GM12878 (cell line): ENCODE results near the gene SCAF8. TPM values are rescaled to one million over a fixed set of nuclear protein-coding genes. Genes with fewer than 3 reads are reported as not detected.

Source experiments
- ATAC-seq: fragments of 200-7000 bp; cut with Tn5 transposase; 3 replicates; pipeline ENCODE4 v1.9.1; 2020; ENCODE audit warnings: mild to moderate bottlenecking, moderate library complexity
- BruUV-seq: library from RNA; stranded (reverse); fragments of 400-500 nt; replicated peaks from 2 replicates; lab custom pipeline; 2021; lab: Mats Ljungman, UMichigan
- CTCF ChIA-PET: fragments of 300-600 bp; sonication (Branson Sonifier 250); formaldehyde crosslinking; extraction: SDS; loops from one replicate; lab custom pipeline; 2021; ENCODE audit warnings: inconsistent platforms; lab: Yijun Ruan, JAX
- POLR2A ChIA-PET: fragments of 350-600 bp; formaldehyde crosslinking; extraction: SDS; loops from one replicate; lab custom pipeline; 2021; ENCODE audit warnings: inconsistent platforms; lab: Charles Lee
- RAD21 ChIA-PET: fragments of 300-600 bp; sonication (Branson Sonifier 250); formaldehyde crosslinking; loops from one replicate; lab custom pipeline; 2023; ENCODE audit warnings: antibody characterized with exemption; ENCODE audit not compliant: unreplicated experiment; lab: Charles Lee
- SMC1A ChIA-PET: fragments of 300-600 bp; sonication (Branson Sonifier 250); formaldehyde crosslinking; loops from one replicate; lab custom pipeline; 2023; ENCODE audit not compliant: unreplicated experiment, uncharacterized antibody; lab: Charles Lee
- DNase-seq: peaks from one replicate; pipeline ENCODE4 v3.0.0-alpha.2; 2011; ENCODE audit warnings: low read depth, low spot score
- FAIRE-seq: peaks from 3 replicates; lab custom pipeline; 2011; peaks lifted over from hg19 to GRCh38; lab: Jason Lieb, UNC
- H2AFZ ChIP-seq: 2 replicates; pipeline ENCODE4 v1.6.0; 2011; ENCODE audit warnings: low read depth, low read length, control low read depth; ENCODE audit not compliant: control insufficient read depth
- H3K27ac ChIP-seq: 2 replicates; pipeline ENCODE4 v1.5.1; 2011; ENCODE audit warnings: control low read depth; ENCODE audit not compliant: control insufficient read depth, insufficient read depth
- H3K27me3 ChIP-seq, 2 experiments: replicated peaks in 1 of 2; 2 replicates each; pipeline versions ENCODE4 v1.6.0 to v1.6.1; 2011; ENCODE audit warnings: low read length in 1 of 2; ENCODE audit not compliant: control insufficient read depth in 2 of 2, insufficient read depth in 2 of 2
- H3K36me3 ChIP-seq, 2 experiments: 2 replicates each; pipeline ENCODE4 v1.5.1; 2011; ENCODE audit warnings: low read length in 1 of 2; ENCODE audit not compliant: control insufficient read depth in 2 of 2, insufficient read depth in 2 of 2
- H3K4me1 ChIP-seq: 2 replicates; pipeline ENCODE4 v1.6.1; 2011; ENCODE audit warnings: mild to moderate bottlenecking, low read length, moderate library complexity, mixed read lengths; ENCODE audit not compliant: control insufficient read depth, insufficient read depth
- H3K4me2 ChIP-seq: 2 replicates; pipeline ENCODE4 v1.6.0; 2011; ENCODE audit warnings: control low read depth; ENCODE audit not compliant: control insufficient read depth, insufficient read depth
- H3K4me3 ChIP-seq: fragments of 200-600 bp; sonication (generic); 2 replicates; pipeline ENCODE4 v1.5.1; 2016
- H3K79me2 ChIP-seq: 2 replicates; pipeline ENCODE4 v1.6.0; 2011; ENCODE audit warnings: low read length; ENCODE audit not compliant: control insufficient read depth, insufficient read depth
- H3K9ac ChIP-seq: 2 replicates; pipeline ENCODE4 v1.8.0; 2011; ENCODE audit warnings: low read length, control low read depth, mixed read lengths; ENCODE audit not compliant: control insufficient read depth, insufficient read depth
- H3K9me3 ChIP-seq: replicated peaks from 3 replicates; pipeline ENCODE4 v1.5.1; 2011; ENCODE audit warnings: mild to moderate bottlenecking, low read length; ENCODE audit not compliant: control insufficient read depth, insufficient read depth
- H4K20me1 ChIP-seq: 2 replicates; pipeline ENCODE4 v1.6.0; 2011; ENCODE audit not compliant: control insufficient read depth, insufficient read depth
- CBX5 ChIP-seq: sonication (generic); IDR thresholded peaks from 2 replicates; pipeline ENCODE4 v1.6.1; 2016; ENCODE audit warnings: low read depth, moderate library complexity, mild to moderate bottlenecking, inconsistent platforms
- ZNF24 ChIP-seq: fragments of 450-650 bp; IDR thresholded peaks from 2 replicates; pipeline ENCODE4 v1.6.1; 2017; ENCODE audit warnings: antibody characterized with exemption, mild to moderate bottlenecking
- WGBS: methylation state at CpG from one replicate; pipeline ENCODE4 v1.1.6; 2016; ENCODE audit warnings: low lambda C conversion rate; ENCODE audit not compliant: insufficient replicate concordance, insufficient coverage; ENCODE audit errors: missing lambda C conversion rate; 5-methylcytosine and 5-hydroxymethylcytosine counted together
- in situ Hi-C: fragments of 300-500 bp; cut with MboI; formaldehyde crosslinking; loops from 9 replicates; pipeline ENCODE4 v1.14.3; 2018; ENCODE audit warnings: mixed read lengths
- intact Hi-C: fragments of 100-400 bp; cut with micrococcal nuclease; formaldehyde crosslinking; loops from one replicate; pipeline ENCODE4 v1.14.2; 2022; ENCODE audit not compliant: unreplicated experiment
- polyA plus RNA-seq, 11 experiments: library from polyadenylated mRNA; depleted of rRNA in 4 of 11; unstranded in 6 of 11; stranded (reverse) in 5 of 11; fragments of >200 nt; fragmentation: Nextera tagmentation in 4 of 11; fragmentation: Illumina TruSeq in 1 of 11; extraction: Ambion mirVana in 4 of 11; extraction: Trizol in 1 of 11; gene quantifications; 1 replicate in 1 of 11; 2 replicates in 10 of 11; pipeline versions ENCODE4 v1.2.1 to v1.2.3, GENCODE V29; 2011 to 2016; ENCODE audit warnings: inconsistent platforms in 2 of 11, missing spikeins in 2 of 11, low read depth in 1 of 11
- total RNA-seq, 4 experiments: library from RNA; depleted of rRNA in 3 of 4; stranded (reverse); fragments of >200 nt in 3 of 4; fragmentation: Illumina TruSeq in 1 of 4; extraction: Trizol in 1 of 4; gene quantifications; 2 replicates each; pipeline versions ENCODE4 v1.2.1 to v1.2.3, GENCODE V29; 2013 to 2021
- TF ChIP-seq, protein P1 (sequence below): fragments of 450-650 bp; formaldehyde crosslinking; IDR thresholded peaks from 2 replicates; pipeline ENCODE4 v1.4.0; 2020; ENCODE audit warnings: mild to moderate bottlenecking, moderate library complexity

SCAF8 gene
- total and polyA plus RNA-seq, 10 of the 15 experiments (the other 5 are each of a cell fraction or from before 2014, with no cell fraction given): 8.1 to 28.8 (median 15.9) TPM

DNA sequence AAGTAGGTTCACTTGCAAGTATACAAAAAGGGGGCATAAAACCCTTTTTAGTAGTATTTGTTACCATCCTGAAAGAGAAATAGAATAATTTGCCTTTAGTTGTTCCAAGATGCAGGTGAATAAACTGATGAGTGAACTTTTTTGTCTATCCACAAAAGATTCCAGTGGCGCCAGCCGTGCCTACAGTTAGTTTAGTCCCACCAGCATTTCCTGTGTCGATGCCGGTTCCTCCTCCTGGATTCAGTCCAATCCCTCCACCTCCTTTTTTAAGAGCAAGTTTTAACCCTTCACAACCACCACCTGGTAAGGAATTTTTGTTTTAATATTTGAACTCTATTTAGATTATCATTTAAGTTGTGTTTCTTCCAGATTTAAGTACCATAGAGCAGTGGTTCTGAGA lies 90.9 kb downstream of the SCAF8 start:
- 99% methylated on average over 4 of the region's 4 CpGs for WGBS
- no peak overlapping the region for H2AFZ ChIP-seq
- intact Hi-C loops (no loop called here), in situ Hi-C loops (no loop called here)
- no peak overlapping the region for H3K9ac ChIP-seq
- H3K27me3 ChIP-seq: no peaks in the 10 kb centered on the region
- ATAC-seq: no peak
- ChIA-PET RAD21 (no interaction called here), CTCF (no interaction called here), POLR2A (interaction anchor here (0.6 kb wide), 1 partner anchor 57 kb away, joined by 3 read pairs; no protein-coding TSS in a partner anchor), SMC1A (no interaction called here)
- TF ChIP-seq, protein P1, sequence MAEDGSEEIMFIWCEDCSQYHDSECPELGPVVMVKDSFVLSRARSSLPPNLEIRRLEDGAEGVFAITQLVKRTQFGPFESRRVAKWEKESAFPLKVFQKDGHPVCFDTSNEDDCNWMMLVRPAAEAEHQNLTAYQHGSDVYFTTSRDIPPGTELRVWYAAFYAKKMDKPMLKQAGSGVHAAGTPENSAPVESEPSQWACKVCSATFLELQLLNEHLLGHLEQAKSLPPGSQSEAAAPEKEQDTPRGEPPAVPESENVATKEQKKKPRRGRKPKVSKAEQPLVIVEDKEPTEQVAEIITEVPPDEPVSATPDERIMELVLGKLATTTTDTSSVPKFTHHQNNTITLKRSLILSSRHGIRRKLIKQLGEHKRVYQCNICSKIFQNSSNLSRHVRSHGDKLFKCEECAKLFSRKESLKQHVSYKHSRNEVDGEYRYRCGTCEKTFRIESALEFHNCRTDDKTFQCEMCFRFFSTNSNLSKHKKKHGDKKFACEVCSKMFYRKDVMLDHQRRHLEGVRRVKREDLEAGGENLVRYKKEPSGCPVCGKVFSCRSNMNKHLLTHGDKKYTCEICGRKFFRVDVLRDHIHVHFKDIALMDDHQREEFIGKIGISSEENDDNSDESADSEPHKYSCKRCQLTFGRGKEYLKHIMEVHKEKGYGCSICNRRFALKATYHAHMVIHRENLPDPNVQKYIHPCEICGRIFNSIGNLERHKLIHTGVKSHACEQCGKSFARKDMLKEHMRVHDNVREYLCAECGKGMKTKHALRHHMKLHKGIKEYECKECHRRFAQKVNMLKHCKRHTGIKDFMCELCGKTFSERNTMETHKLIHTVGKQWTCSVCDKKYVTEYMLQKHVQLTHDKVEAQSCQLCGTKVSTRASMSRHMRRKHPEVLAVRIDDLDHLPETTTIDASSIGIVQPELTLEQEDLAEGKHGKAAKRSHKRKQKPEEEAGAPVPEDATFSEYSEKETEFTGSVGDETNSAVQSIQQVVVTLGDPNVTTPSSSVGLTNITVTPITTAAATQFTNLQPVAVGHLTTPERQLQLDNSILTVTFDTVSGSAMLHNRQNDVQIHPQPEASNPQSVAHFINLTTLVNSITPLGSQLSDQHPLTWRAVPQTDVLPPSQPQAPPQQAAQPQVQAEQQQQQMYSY: no peak
- TF ChIP-seq CBX5: no peak
- TF ChIP-seq ZNF24: no peak
- H3K79me2 ChIP-seq: no peaks in the 10 kb centered on the region
- H3K27ac ChIP-seq: no peak overlapping the region
- peaks cover 5 to 33% of the 10 kb centered on the region in 2 experiments for H3K36me3 ChIP-seq
- H4K20me1 ChIP-seq: no peaks in the 10 kb centered on the region
- H3K4me3 ChIP-seq: no peak overlapping the region
- no peaks in the 10 kb centered on the region for H3K9me3 ChIP-seq
- no TSS peak for BruUV-seq
- no peak for FAIRE-seq
- no peak overlapping the region for H3K4me2 ChIP-seq
- no peak for DNase-seq
- no peaks in the 10 kb centered on the region for H3K4me1 ChIP-seq
